Large intestine (tissue), 3 donors: ENCODE data around the gene HMOX1. TPM values are rescaled to one million over a fixed set of nuclear protein-coding genes. Genes with fewer than 3 reads are reported as not detected.

Source experiments
- DNase-seq, 2 donors: peaks; one replicate each; pipeline versions ENCODE4 v3.0.0 to v3.0.0-alpha.2; 2013
- H3K27ac ChIP-seq: one replicate; pipeline ENCODE4 v1.5.1; 2013; ENCODE audit warnings: low read length
- H3K27me3 ChIP-seq: 2 replicates; pipeline ENCODE4 v1.6.1; 2013; ENCODE audit warnings: low read length; ENCODE audit not compliant: control insufficient read depth, insufficient read depth
- H3K36me3 ChIP-seq: 2 replicates; pipeline ENCODE4 v1.6.1; 2013; ENCODE audit warnings: low read length; ENCODE audit not compliant: control insufficient read depth, insufficient read depth
- H3K4me1 ChIP-seq: one replicate; pipeline ENCODE4 v1.6.1; 2013; ENCODE audit warnings: low read length; ENCODE audit not compliant: control insufficient read depth, insufficient read depth
- H3K4me3 ChIP-seq: one replicate; pipeline ENCODE4 v1.5.1; 2013; ENCODE audit warnings: low read length
- H3K9me3 ChIP-seq: one replicate; pipeline ENCODE4 v1.6.1; 2013; ENCODE audit warnings: mild to moderate bottlenecking, low read depth, low read length, moderate library complexity; ENCODE audit not compliant: control insufficient read depth
- WGBS: methylation state at CpG from one replicate; pipeline ENCODE4 v1.1.5; 2013; ENCODE audit warnings: low lambda C conversion rate; ENCODE audit not compliant: insufficient coverage; 5-methylcytosine and 5-hydroxymethylcytosine counted together
- polyA plus RNA-seq: library from polyadenylated mRNA; unstranded; fragments of 120-200 nt; gene quantifications from one replicate; pipeline ENCODE4 v1.2.1, GENCODE V29; 2013

The HMOX1 gene
- polyA plus RNA-seq, 1 donor: 81.5 TPM

- Histone ChIP-seq H3K4me1 (no peaks in the 10 kb centered on the region), H3K27me3 (no peaks in the 10 kb centered on the region), H3K4me3 (no peak overlapping the region), H3K27ac (no peak overlapping the region), H3K9me3 (no peaks in the 10 kb centered on the region), H3K36me3 (peaks cover 2% of the 10 kb centered on the region)
- DNase-seq: no peak
- WGBS: no CpG with 5 or more reads among the region's 6 CpGs
Observed at GRCh38 chr22:35442471-35442870, 61.6 kb downstream of the HMOX1 start.

DNA sequence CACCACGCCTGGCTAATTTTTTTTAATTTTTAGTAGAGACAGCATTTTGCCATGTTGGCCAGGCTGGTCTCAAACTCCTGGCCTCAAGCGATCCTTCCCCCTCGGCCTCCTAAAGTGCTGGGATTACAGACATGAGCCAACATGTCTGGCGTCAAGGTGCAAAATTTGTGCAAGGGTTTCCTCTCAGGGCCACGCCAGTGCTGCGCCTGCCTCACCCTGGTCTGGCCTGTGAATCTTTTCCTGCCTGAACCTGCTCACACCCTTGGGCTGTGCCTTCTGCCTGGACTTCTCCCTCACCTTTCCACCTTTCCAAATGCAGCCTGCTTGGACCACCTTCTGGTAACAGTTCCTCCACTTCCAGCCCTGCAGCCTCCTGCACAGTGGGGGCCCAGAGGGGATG is 62.4 kb downstream of the HMOX1 start:
- no CpG with 5 or more reads among the region's 6 CpGs for WGBS
- Histone ChIP-seq H3K27ac (no peak overlapping the region), H3K4me3 (no peak overlapping the region)

More for the DNA sequence above, 62.4 kb downstream of the HMOX1 start:
- Histone ChIP-seq H3K4me1 (peaks cover 3% of the 10 kb centered on the region), H3K36me3 (peaks cover 2% of the 10 kb centered on the region), H3K9me3 (no peaks in the 10 kb centered on the region), H3K27me3 (no peaks in the 10 kb centered on the region)
- DNase-seq: no peak

Other genes starting within 250 kb of the HMOX1 start
- gene HMGXB4, start 123.6 kb upstream of the HMOX1 start, polyA plus RNA-seq: 18.6 TPM
- 66.8 TPM for gene TOM1, start 81.2 kb upstream of the HMOX1 start, polyA plus RNA-seq
- 41.0 TPM for gene MCM5, start 19.0 kb downstream of the HMOX1 start, polyA plus RNA-seq
- 4.7 TPM for gene RASD2, start 159.7 kb downstream of the HMOX1 start, polyA plus RNA-seq
- gene MB, start 236.2 kb downstream of the HMOX1 start, polyA plus RNA-seq: 7.2 TPM